ENCODE results near the gene APP.

Gene APP

DNA sequence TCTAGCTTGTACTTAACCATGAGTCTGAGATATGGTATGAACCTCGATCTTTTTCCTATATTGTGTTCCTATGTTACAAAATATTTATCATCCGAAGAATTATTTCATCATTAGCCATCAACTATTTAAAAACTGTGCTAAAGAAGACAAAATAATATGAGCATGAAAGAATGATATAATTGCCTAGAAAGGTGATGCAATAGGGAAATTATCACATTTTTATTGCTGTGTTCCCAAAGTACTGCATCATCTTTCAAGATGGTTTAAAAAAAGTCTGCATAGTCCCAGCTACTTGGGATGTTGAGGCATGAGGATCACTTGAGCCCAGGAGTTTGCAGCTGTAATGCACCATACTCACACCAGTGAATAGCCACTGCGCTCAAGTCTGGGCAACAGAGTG is 126.7 kb downstream of the APP start:
- Histone ChIP-seq H3K4me1 (ENCODE audit: low read depth, poor library complexity, severe bottlenecking) (no peaks in the 10 kb centered on the region), H4K20me1 (ENCODE audit: insufficient read depth) (0 out of 2 replicates have a peak, but pooled peaks cover 4% of the 10 kb centered on the region), H3K36me3 (ENCODE audit: insufficient read depth) (no peaks in the 10 kb centered on the region), H3K27me3 (ENCODE audit: insufficient read depth, low read depth) (no peaks in the 10 kb centered on the region), H3K79me2 (ENCODE audit: insufficient read depth, low read depth) (no peaks in the 10 kb centered on the region), H3K27ac (no peak overlapping the region), H3K9ac (no peak overlapping the region), H3K4me3 (IDR thresholded peaks at IDR 0.05; ENCODE audit: insufficient read depth, low read depth, low read length) (no peak overlapping the region), H3K4me2 (no peak overlapping the region), H2AFZ (ENCODE audit: low read depth) (no peak overlapping the region)
- TF ChIP-seq, protein P1, sequence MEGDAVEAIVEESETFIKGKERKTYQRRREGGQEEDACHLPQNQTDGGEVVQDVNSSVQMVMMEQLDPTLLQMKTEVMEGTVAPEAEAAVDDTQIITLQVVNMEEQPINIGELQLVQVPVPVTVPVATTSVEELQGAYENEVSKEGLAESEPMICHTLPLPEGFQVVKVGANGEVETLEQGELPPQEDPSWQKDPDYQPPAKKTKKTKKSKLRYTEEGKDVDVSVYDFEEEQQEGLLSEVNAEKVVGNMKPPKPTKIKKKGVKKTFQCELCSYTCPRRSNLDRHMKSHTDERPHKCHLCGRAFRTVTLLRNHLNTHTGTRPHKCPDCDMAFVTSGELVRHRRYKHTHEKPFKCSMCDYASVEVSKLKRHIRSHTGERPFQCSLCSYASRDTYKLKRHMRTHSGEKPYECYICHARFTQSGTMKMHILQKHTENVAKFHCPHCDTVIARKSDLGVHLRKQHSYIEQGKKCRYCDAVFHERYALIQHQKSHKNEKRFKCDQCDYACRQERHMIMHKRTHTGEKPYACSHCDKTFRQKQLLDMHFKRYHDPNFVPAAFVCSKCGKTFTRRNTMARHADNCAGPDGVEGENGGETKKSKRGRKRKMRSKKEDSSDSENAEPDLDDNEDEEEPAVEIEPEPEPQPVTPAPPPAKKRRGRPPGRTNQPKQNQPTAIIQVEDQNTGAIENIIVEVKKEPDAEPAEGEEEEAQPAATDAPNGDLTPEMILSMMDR (conservative IDR thresholded peaks at IDR 0.05; ENCODE audit: low read depth, low read length) = no peak

DNA sequence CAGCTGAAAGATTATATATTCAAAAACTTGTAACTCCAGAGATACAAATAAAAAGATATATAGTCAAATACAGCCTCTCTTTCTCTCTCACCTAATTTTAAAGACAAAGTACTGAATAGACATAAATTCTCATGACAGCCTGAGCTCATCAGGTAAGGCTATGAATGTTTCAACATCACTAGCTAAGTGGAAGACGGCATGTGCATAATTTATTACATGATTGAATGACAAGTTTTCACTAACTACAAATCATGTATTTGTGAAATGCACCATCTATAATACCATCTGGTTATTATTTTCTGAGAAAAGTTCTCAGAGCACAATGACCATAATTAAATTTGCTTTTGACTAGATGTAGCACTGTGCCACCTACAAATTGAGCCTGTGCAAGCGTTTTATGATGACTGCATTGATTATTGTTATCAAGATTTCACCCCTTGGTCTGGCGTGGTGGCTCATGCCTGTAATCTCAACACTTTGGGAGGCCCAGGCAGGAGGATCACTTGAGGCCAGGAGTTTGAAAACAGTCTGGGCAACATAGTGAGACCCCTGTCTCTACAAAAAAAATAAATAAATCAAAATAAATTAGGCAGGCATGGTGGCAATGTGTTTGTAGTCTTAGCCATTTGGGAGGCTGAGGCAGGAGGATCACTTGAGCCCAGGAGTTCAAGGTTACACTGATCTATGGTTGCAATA is 128.2 kb downstream of the APP start:
- H3K9ac ChIP-seq = no peak overlapping the region
- 0 out of 2 replicates have a peak, but pooled peaks cover 4% of the 10 kb centered on the region for H4K20me1 ChIP-seq (ENCODE audit: insufficient read depth)
- no peaks in the 10 kb centered on the region for H3K36me3 ChIP-seq (ENCODE audit: insufficient read depth)
- H2AFZ ChIP-seq (ENCODE audit: low read depth) = no peak overlapping the region
- no peaks in the 10 kb centered on the region for H3K27me3 ChIP-seq (ENCODE audit: insufficient read depth, low read depth)
- no peak overlapping the region for H3K4me2 ChIP-seq
- H3K4me3 ChIP-seq (IDR thresholded peaks at IDR 0.05; ENCODE audit: insufficient read depth, low read depth, low read length) = no peak overlapping the region
- TF ChIP-seq, protein P1 (conservative IDR thresholded peaks at IDR 0.05; ENCODE audit: low read depth, low read length) = no peak
- H3K27ac ChIP-seq = no peak overlapping the region
- H3K79me2 ChIP-seq (ENCODE audit: insufficient read depth, low read depth) = no peaks in the 10 kb centered on the region
- H3K4me1 ChIP-seq (ENCODE audit: low read depth, poor library complexity, severe bottlenecking) = no peaks in the 10 kb centered on the region

DNA sequence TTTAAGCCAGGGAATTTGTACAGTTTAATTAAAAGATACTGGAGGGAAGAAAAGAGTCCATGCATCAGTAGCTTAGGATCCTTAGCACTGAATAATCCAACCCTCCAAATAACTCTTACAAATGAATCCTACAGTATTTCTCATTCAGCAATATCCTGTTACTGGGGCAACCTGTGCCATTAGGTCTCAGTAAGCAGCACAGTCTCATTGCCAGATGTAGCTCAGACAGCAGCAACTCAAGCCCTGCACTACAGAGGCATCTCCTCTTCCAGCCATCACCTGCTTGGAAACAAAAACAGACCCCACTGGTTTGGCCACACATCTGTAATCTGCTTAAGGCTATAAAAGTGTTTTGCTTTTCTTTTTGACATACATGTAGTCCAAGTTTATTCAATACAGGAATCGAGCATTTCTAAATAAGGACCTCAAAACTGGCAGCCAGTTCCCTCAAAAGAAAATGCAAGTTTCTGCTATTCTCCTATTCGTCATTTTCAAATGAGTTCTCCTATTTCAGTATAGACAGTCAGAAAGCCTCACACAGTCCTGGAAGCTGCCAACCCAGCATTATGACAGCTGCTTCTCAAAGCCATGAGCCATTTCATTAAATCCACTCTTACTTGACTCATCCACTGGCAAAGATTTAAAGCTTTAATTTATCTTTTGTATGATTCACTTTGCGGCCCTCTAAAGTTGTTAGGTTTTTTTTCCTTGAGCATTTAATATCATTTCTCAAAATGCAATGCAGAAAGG is 129.0 kb downstream of the APP start:
- no peak overlapping the region for H2AFZ ChIP-seq (ENCODE audit: low read depth)
- no peak overlapping the region for H3K9ac ChIP-seq
- no peak overlapping the region for H3K4me2 ChIP-seq
- TF ChIP-seq, protein P1 (conservative IDR thresholded peaks at IDR 0.05; ENCODE audit: low read depth, low read length) = no peak
- no peaks in the 10 kb centered on the region for H3K79me2 ChIP-seq (ENCODE audit: insufficient read depth, low read depth)
- H3K27ac ChIP-seq = no peak overlapping the region
- H3K4me1 ChIP-seq (ENCODE audit: low read depth, poor library complexity, severe bottlenecking) = peaks cover 3% of the 10 kb centered on the region
- H3K4me3 ChIP-seq (IDR thresholded peaks at IDR 0.05; ENCODE audit: insufficient read depth, low read depth, low read length) = no peak overlapping the region
- 0 out of 2 replicates have a peak, but pooled peaks cover 5% of the 10 kb centered on the region for H4K20me1 ChIP-seq (ENCODE audit: insufficient read depth)
- no peaks in the 10 kb centered on the region for H3K27me3 ChIP-seq (ENCODE audit: insufficient read depth, low read depth)
- no peaks in the 10 kb centered on the region for H3K36me3 ChIP-seq (ENCODE audit: insufficient read depth)

DNA sequence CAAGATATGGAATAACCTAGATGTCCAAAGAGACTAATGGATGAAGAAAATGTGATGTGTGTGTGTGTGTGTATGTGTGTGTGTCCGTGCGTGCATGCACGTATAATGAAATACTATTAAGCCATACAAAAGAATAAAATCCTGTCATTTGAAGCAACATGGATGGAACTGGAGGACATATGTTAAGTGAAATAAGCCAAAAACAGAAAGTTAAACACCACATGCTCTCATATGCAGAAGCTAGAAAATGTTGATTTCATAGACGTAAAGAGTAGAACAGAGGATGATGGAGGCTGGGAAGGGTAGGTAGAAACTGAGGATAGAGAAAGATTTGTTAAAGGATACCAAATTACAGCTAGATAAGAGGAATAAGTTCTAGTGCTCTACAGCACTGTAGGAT is 133.7 kb downstream of the APP start:
- no peak overlapping the region for H3K4me3 ChIP-seq (IDR thresholded peaks at IDR 0.05; ENCODE audit: insufficient read depth, low read depth, low read length)
- H3K9ac ChIP-seq = no peak overlapping the region
- no peaks in the 10 kb centered on the region for H3K27me3 ChIP-seq (ENCODE audit: insufficient read depth, low read depth)
- H3K4me2 ChIP-seq = no peak overlapping the region
- H3K79me2 ChIP-seq (ENCODE audit: insufficient read depth, low read depth) = no peaks in the 10 kb centered on the region
- H3K4me1 ChIP-seq (ENCODE audit: low read depth, poor library complexity, severe bottlenecking) = peaks cover 13% of the 10 kb centered on the region
- TF ChIP-seq, protein P1 (conservative IDR thresholded peaks at IDR 0.05; ENCODE audit: low read depth, low read length) = no peak
- H3K27ac ChIP-seq = no peak overlapping the region
- H3K36me3 ChIP-seq (ENCODE audit: insufficient read depth) = no peaks in the 10 kb centered on the region
- H2AFZ ChIP-seq (ENCODE audit: low read depth) = no peak overlapping the region
- H4K20me1 ChIP-seq (ENCODE audit: insufficient read depth) = 0 out of 2 replicates have a peak, but pooled peaks cover 4% of the 10 kb centered on the region
